HEK293 (cell line): Measurements from ENCODE around the gene CYP26B1.
A peak's percentile ranks its signal among the peaks of the same experiment; 100 is the strongest.

Source experiments
- CTCF ChIA-PET: fragments of 350-600 bp; formaldehyde crosslinking; extraction: SDS; loops from one replicate; lab custom pipeline; 2021; ENCODE audit warnings: antibody characterized with exemption; lab: Yijun Ruan, JAX
- POLR2A ChIA-PET: fragments of 300-600 bp; formaldehyde crosslinking; extraction: SDS; loops from one replicate; lab custom pipeline; 2020; ENCODE audit warnings: antibody characterized with exemption, inconsistent platforms; lab: Yijun Ruan, JAX
- H3K27ac ChIP-seq: fragments of 200-500 bp; sonication (Bioruptor generic); 2 replicates; pipeline ENCODE4 v1.5.1; 2014; ENCODE audit warnings: low read depth, low read length, control low read depth, inconsistent platforms; ENCODE audit errors: extremely low read depth
- H3K36me3 ChIP-seq, 2 experiments: fragments of 200-500 bp in 1 of 2; sonication (Bioruptor generic) in 1 of 2; 1 replicate in 1 of 2; 2 replicates in 1 of 2; pipeline ENCODE4 v1.5.1; 2014 to 2017; ENCODE audit warnings: inconsistent platforms in 2 of 2, low read length in 2 of 2; ENCODE audit not compliant: control insufficient read depth in 2 of 2, insufficient read depth in 1 of 2
- H3K4me1 ChIP-seq: fragments of 200-500 bp; sonication (Bioruptor generic); 2 replicates; pipeline ENCODE4 v1.5.1; 2014; ENCODE audit warnings: mild to moderate bottlenecking, low read length, inconsistent platforms; ENCODE audit not compliant: control insufficient read depth, insufficient read depth
- H3K4me3 ChIP-seq: 2 replicates; pipeline ENCODE4 v1.5.1; 2011; ENCODE audit warnings: low read depth, mild to moderate bottlenecking, control low read depth, low read length, moderate library complexity
- H3K9me3 ChIP-seq: fragments of 200-500 bp; sonication (Bioruptor generic); 2 replicates; pipeline ENCODE4 v1.5.1; 2014; ENCODE audit warnings: low read depth, low read length, inconsistent platforms; ENCODE audit not compliant: control insufficient read depth, insufficient read depth
- FEZF1 ChIP-seq: fragments of 450-650 bp; formaldehyde crosslinking; IDR thresholded peaks from 2 replicates; pipeline ENCODE4 v1.5.1; 2016; ENCODE audit warnings: missing biosample characterization, missing genetic modification characterization
- GLIS2 ChIP-seq: fragments of 450-650 bp; formaldehyde crosslinking; IDR thresholded peaks from 2 replicates; pipeline ENCODE4 v1.5.1; 2016; ENCODE audit warnings: missing biosample characterization, missing genetic modification characterization
- KLF1 ChIP-seq: fragments of 450-650 bp; formaldehyde crosslinking; IDR thresholded peaks from 2 replicates; pipeline ENCODE4 v1.5.1; 2016; ENCODE audit warnings: missing biosample characterization, missing genetic modification characterization
- KLF9 ChIP-seq: fragments of 450-650 bp; formaldehyde crosslinking; IDR thresholded peaks from 2 replicates; pipeline ENCODE4 v1.5.1; 2016; ENCODE audit warnings: missing biosample characterization, missing genetic modification characterization, low read depth
- PRDM10 ChIP-seq: fragments of 450-650 bp; formaldehyde crosslinking; IDR thresholded peaks from 2 replicates; pipeline ENCODE4 v1.5.1; 2016; ENCODE audit warnings: missing biosample characterization, missing genetic modification characterization
- SCRT1 ChIP-seq: fragments of 450-650 bp; formaldehyde crosslinking; IDR thresholded peaks from 2 replicates; pipeline ENCODE4 v1.5.1; 2016; ENCODE audit warnings: missing biosample characterization, missing genetic modification characterization, borderline replicate concordance
- SP2 ChIP-seq: fragments of 450-650 bp; formaldehyde crosslinking; IDR thresholded peaks from 2 replicates; pipeline ENCODE4 v1.5.1; 2016; ENCODE audit warnings: missing biosample characterization, missing genetic modification characterization
- SP7 ChIP-seq: fragments of 450-650 bp; formaldehyde crosslinking; IDR thresholded peaks from 2 replicates; pipeline ENCODE4 v1.5.1; 2016; ENCODE audit warnings: missing biosample characterization, missing genetic modification characterization
- ZBTB10 ChIP-seq: fragments of 450-650 bp; formaldehyde crosslinking; IDR thresholded peaks from 2 replicates; pipeline ENCODE4 v1.5.1; 2016; ENCODE audit warnings: missing biosample characterization, missing genetic modification characterization
- ZBTB11 ChIP-seq: fragments of 450-650 bp; formaldehyde crosslinking; conservative IDR thresholded peaks from 2 replicates; pipeline ENCODE4 v1.5.1; 2016; ENCODE audit warnings: low read depth, missing biosample characterization, missing genetic modification characterization
- ZBTB8A ChIP-seq: fragments of 450-650 bp; formaldehyde crosslinking; IDR thresholded peaks from 2 replicates; pipeline ENCODE4 v1.5.1; 2016; ENCODE audit warnings: missing biosample characterization, missing genetic modification characterization
- ZEB2 ChIP-seq: fragments of 450-650 bp; formaldehyde crosslinking; IDR thresholded peaks from 2 replicates; pipeline ENCODE4 v1.5.1; 2016; ENCODE audit warnings: missing biosample characterization, missing genetic modification characterization
- ZNF16 ChIP-seq: fragments of 450-650 bp; formaldehyde crosslinking; IDR thresholded peaks from 2 replicates; pipeline ENCODE4 v1.5.1; 2016; ENCODE audit warnings: low read depth, missing biosample characterization, missing genetic modification characterization
- ZNF184 ChIP-seq: fragments of 450-650 bp; IDR thresholded peaks from 2 replicates; pipeline ENCODE4 v1.5.1; 2018; ENCODE audit warnings: missing biosample characterization, mild to moderate bottlenecking, missing genetic modification characterization
- ZNF24 ChIP-seq: fragments of 450-650 bp; formaldehyde crosslinking; IDR thresholded peaks from 2 replicates; pipeline ENCODE4 v1.5.1; 2016; ENCODE audit warnings: missing biosample characterization, missing genetic modification characterization
- ZNF391 ChIP-seq: fragments of 450-650 bp; formaldehyde crosslinking; IDR thresholded peaks from 2 replicates; pipeline ENCODE4 v1.5.1; 2016; ENCODE audit warnings: low read depth, missing biosample characterization, missing genetic modification characterization, borderline replicate concordance
- ZNF580 ChIP-seq: fragments of 450-650 bp; formaldehyde crosslinking; IDR thresholded peaks from 2 replicates; pipeline ENCODE4 v1.5.1; 2016; ENCODE audit warnings: missing biosample characterization, missing genetic modification characterization
- ZNF610 ChIP-seq: fragments of 450-650 bp; formaldehyde crosslinking; IDR thresholded peaks from 2 replicates; pipeline ENCODE4 v1.5.1; 2016; ENCODE audit warnings: missing biosample characterization, missing genetic modification characterization, borderline replicate concordance
- ZNF692 ChIP-seq: fragments of 450-650 bp; formaldehyde crosslinking; IDR thresholded peaks from 2 replicates; pipeline ENCODE4 v1.5.1; 2016; ENCODE audit warnings: missing biosample characterization, missing genetic modification characterization
- ZNF768 ChIP-seq: fragments of 450-650 bp; formaldehyde crosslinking; IDR thresholded peaks from 2 replicates; pipeline ENCODE4 v1.5.1; 2018; ENCODE audit warnings: missing biosample characterization, mild to moderate bottlenecking, missing genetic modification characterization
- ZNF777 ChIP-seq: fragments of 450-650 bp; formaldehyde crosslinking; IDR thresholded peaks from 2 replicates; pipeline ENCODE4 v1.5.1; 2017; ENCODE audit warnings: missing biosample characterization, missing genetic modification characterization, borderline replicate concordance
- ZNF843 ChIP-seq: fragments of 450-650 bp; formaldehyde crosslinking; IDR thresholded peaks from 2 replicates; pipeline ENCODE4 v1.5.1; 2016; ENCODE audit warnings: missing biosample characterization, missing genetic modification characterization
- ZSCAN5A ChIP-seq: fragments of 450-650 bp; formaldehyde crosslinking; IDR thresholded peaks from 2 replicates; pipeline ENCODE4 v1.5.1; 2016; ENCODE audit warnings: missing biosample characterization, missing genetic modification characterization
- ZXDB ChIP-seq: fragments of 450-650 bp; formaldehyde crosslinking; IDR thresholded peaks from 2 replicates; pipeline ENCODE4 v1.5.1; 2016; ENCODE audit warnings: missing biosample characterization, missing genetic modification characterization

Gene CYP26B1

GRCh38 chr2:72144632-72145288 lies 2.9 kb downstream of the CYP26B1 start:
- no peaks in the 10 kb centered on the region for H3K36me3 ChIP-seq
- peak overlapping the region; percentile 54; the same call in 1 of the 2 replicates for H3K27ac ChIP-seq
- CTCF ChIA-PET = interaction anchor here (1.0 kb wide), 1 partner anchor 12 kb away, joined by 3 read pairs; no protein-coding TSS in a partner anchor
- POLR2A ChIA-PET = interaction anchor here (1.1 kb wide), 1 partner anchor 29 kb away, joined by 3 read pairs; no protein-coding TSS in a partner anchor
- no peaks in the 10 kb centered on the region for H3K9me3 ChIP-seq
- H3K4me1 ChIP-seq = peaks cover 11% of the 10 kb centered on the region
- peak overlapping the region; percentile 53 for H3K4me3 ChIP-seq
- TF ChIP-seq ZNF184 (tag by site-specific recombination) = no peak
- TF ChIP-seq ZXDB (tag by site-specific recombination) = 0 out of 2 replicates have a peak, but pooled peaks have one; percentile 22
- peak; percentile 79 for TF ChIP-seq ZBTB8A
- TF ChIP-seq ZNF843 (tag by site-specific recombination) = no peak
- TF ChIP-seq PRDM10 = no peak
- no peak for TF ChIP-seq ZNF24 (tag by site-specific recombination)
- 0 out of 2 replicates have a peak, but pooled peaks have one; percentile 36 for TF ChIP-seq KLF9
- TF ChIP-seq ZEB2 (tag by site-specific recombination) = peak; percentile 59; the same call in 1 of the 2 replicates
- peak; percentile 81 for TF ChIP-seq KLF1
- TF ChIP-seq ZNF777 (tag by site-specific recombination) = no peak
- no peak for TF ChIP-seq SCRT1 (tag by site-specific recombination)
- peak; percentile 68 for TF ChIP-seq SP2 (tag by site-specific recombination)
- peak; percentile 40; the same call in 1 of the 2 replicates for TF ChIP-seq ZNF610 (tag by site-specific recombination)
- TF ChIP-seq ZNF391 (tag by site-specific recombination) = no peak
- peak; percentile 76; the same call in 1 of the 2 replicates for TF ChIP-seq ZBTB10
- no peak for TF ChIP-seq ZSCAN5A (tag by site-specific recombination)
- peak; percentile 57; the same call in 1 of the 2 replicates for TF ChIP-seq GLIS2 (tag by site-specific recombination)
- TF ChIP-seq ZNF580 = 0 out of 2 replicates have a peak, but pooled peaks have one; percentile 34
- 0 out of 2 replicates have a peak, but pooled peaks have one; percentile 25 for TF ChIP-seq SP7
- TF ChIP-seq ZBTB11 (tag by site-specific recombination) = 0 out of 2 replicates have a peak, but pooled peaks have one; percentile 36
- TF ChIP-seq ZNF768 (tag by site-specific recombination) = no peak
- TF ChIP-seq ZNF692 = no peak
- TF ChIP-seq ZNF16 (tag by site-specific recombination) = no peak
- TF ChIP-seq FEZF1 (tag by site-specific recombination) = no peak
